Fibroblast of skin of left biceps (primary cell): Measurements from ENCODE around the gene AVEN.

Source experiments
- DNase-seq, 2 experiments: peaks; one replicate each; pipeline ENCODE4 v3.0.0-alpha.2; 2013; ENCODE audit warnings: low read depth in 2 of 2

The AVEN gene

GRCh38 chr15:33985751-33986150, 53.3 kb downstream of the AVEN start:
- no peak for DNase-seq

DNA sequence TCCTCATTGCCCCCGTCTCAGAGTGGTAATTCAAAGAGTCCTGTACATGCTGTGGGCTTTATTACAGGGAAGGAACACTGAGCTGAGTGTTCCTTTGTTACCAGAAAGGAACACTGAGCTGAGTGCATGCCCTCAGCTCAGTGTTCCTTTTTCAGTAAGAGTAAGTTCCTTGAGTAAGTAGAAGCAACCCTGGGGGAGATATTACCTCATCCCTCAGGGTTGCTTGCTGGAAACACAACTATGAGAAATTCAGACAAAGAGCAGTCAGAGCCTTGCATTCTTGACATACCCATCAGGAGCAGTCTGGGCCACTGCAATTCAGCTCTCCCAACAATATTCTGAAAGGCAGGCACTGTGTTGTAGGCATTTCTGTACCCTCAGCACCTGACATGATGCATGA, 53.7 kb downstream of the AVEN start:
- DNase-seq, result peak; percentile 67 to 71

- DNase-seq, result no peak
Measured at GRCh38 chr15:33982516-33982915, 56.5 kb downstream of the AVEN start.

DNA sequence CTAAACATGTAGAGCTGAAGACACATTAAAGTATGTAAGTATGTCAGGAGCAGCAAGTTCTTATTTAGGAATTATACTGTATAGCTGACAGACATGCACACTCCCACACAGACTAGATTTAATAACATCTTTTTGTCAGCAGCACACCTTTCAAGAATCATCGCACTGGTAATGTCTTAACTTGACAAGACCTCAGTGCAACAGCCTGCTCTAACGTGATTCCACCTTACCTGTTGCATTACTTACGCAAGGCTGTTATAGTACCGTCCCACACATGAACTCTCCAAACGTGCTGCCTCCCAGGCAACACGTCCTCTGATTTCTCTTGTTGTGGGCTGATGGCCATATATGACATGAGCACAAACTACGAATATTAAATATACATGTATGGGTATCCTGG, 58.8 kb downstream of the AVEN start:
- no peak for DNase-seq

DNA sequence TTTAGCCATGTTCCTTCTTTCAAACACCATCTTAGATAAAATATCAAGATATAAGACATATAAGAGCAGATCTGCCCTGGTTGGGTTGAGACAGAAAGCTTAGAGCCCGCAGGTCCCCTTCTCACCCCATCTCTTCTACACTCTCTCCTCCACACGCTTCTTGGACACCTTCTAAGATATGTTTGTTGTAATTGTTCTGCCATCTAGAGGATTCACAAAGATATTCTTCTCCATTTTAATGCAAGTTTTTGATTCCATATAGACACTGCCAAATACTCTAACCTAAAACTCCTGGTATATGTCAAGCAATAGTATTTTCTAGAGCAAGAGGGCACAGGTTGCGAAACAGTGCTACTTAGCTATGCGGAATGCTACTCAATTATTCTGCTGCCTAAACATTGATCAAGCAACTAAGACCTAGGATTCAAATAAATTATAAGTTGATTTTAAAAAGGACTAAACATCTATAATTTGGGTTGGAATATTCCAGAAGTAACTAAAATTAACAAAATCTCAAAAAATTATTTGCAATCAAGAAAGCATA, 63.9 kb downstream of the AVEN start:
- no peak for DNase-seq

GRCh38 chr15:33971811-33972210, 67.2 kb downstream of the AVEN start:
- no peak for DNase-seq

GRCh38 chr15:33968821-33969220, 70.2 kb downstream of the AVEN start:
- DNase-seq, result no peak

DNA sequence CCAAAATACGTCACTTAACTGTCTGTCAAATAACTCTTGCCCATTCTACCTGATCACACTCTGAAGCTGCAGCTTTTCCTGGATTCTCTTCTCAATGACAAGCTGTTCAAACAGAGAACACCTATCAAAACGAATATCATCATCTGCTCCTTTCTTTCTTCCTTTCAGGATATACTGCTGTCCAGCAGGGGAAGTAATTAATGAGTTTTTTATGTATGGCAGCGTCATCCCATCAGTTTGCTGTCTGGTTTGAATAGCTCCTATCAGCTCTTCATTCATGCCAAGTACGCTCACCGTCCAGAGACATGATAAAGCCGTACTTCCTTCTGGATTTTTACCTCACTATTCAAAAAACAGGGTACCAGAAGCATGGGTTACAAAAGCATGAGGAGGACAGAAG, 70.8 kb downstream of the AVEN start, which contains the start of gene CHRM5:
TSS of gene CHRM5 (plus strand) at position 274 of the 400 bp plus-strand sequence. CDS start 94,221 bp downstream, outside the sequence.
- DNase-seq, result no peak

GRCh38 chr15:33964665-33965040, 74.4 kb downstream of the AVEN start:
- no peak for DNase-seq

GRCh38 chr15:33963831-33964664, 75.0 kb downstream of the AVEN start:
- DNase-seq, result no peak

DNA sequence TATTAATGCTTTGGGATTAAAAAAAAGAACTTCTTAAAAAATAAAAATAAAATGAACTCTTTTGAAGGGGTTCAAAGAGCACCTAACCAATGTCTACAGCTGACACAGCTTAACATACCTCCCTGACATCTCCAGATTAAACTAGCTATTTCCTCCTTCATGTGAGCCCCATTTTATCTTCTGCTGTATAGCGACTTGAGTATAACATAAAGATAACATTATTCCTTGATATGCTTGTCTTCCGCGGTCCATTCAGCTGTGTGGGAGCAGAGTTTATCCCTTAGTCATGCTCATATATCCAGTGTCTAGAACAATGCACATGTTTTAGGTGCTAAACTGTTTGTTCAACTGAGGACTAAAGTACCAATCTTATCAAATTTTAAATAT, 78.5 kb downstream of the AVEN start:
- no peak for DNase-seq

DNA sequence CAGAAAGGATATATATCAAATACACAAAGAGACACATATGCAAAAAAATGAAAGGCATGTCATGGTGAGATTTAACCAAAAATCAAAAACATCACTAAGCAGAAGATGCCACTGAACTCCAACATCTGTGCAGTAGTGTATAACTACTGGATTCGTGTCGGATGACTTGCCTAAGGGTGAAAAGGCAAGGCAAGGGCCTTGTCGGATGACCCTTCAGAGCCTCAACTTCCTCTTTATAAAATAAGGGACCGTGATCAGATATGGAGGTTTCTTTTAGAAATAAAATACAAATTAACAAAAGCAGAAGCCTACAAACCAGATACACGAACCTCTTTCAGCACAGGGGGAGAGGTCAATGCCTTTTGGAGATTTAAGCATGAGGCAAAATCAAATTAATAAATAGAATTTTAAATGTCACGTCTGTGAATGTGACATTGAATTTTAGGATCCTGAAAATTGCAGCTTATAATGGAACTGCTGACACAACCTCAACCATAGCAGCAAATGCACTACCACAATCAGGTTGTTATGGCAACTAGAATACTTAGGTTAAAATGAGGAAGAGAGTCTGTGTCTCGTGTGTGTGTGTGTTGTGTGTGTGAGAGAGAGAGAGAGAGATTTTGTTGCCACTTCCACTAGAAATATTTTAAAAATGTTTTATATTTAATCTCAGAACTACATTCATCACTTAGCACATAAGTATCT, 79.0 kb downstream of the AVEN start:
- DNase-seq, result no peak

DNA sequence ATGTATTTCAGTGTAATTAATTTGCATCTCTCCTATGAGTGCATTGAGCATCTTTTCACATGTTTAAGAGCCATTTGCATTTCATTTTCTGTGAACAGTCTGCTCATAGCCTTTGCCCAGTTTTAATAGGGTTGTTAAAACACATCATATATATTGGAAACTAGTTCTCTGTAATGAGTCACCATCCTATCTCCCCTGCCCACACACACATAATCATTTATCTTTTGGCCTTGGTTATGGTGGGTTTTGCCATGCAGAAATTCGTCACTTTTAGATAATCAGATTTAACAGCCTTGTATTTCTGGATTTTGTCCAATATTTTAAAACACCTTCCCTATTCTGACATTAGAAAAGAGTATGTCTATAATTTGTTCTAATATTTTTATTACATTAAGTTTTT, 82.6 kb downstream of the AVEN start:
- no peak for DNase-seq

DNA sequence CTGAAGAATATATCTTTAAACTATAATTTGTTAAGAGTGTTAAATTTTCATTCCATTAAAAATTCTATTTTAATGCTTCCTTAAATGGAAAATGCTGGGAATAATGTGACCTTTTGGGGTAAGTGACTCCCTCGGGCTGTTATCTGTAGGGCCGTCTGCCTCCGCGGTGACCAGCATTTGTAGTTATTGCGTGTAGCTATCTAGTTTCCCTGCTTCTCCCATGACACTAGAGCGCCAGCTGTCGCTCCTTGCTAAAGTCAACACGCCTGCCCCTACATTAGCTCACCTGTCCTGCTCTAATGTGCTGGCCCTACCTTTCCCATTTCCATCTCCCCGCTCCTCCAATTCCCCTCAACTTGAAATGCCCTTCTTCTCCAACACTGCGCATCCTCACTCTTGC, 83.1 kb downstream of the AVEN start:
- no peak for DNase-seq

GRCh38 chr15:33946152-33946551, 92.9 kb downstream of the AVEN start:
- DNase-seq, result no peak

DNA sequence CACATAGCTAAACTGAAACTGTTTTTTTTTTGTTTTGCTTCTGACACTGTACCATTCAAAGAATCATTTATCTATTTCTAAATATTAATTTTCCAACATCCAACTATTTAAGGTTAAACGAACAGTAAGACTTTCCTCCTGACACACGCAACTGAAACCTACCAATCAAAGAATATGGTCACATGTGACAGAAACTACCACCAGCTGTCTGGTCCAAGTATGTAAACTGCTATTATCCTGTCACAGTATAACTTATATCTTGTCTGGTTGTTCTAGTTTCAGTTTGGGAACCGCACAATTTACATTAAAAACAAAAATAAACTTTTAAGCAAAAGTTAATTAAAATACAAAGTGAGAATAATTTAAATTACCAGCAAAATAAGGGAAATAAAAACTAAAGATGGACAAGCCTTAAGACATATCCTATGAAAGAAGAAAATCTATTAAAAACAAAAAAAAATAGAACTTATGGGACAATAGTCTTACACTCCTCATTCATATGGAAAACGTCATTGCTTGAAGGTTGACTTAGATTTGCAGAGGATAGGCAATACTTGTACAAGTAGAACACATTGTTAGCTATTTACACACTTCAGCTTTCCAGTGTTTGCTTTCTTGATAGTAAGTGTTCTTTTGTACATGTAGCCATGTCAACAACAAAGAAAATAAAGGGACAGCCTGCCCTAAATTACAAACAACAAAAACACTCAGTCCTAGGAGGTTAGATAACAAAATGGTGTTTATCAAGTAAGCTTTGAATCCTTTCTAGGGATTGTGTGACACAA, 97.5 kb downstream of the AVEN start:
- no peak for DNase-seq

DNA sequence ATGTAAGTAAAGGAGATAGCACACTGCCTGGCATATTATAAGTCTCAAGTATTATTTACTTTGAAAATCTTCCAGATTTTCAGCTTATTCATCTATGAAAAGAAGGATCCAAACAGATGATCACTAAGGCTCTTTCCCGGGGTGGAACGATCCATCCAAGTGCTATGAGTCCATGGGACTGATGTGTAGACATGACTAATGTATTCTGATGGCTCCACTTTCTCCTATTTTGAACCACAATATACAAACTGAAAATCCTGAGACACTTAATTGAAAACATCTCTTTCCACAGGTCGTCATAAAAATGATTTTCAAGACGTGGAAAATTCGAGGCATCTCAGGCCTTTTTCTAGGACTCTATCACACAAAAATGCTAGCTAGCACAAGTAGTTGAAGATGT, 104.1 kb downstream of the AVEN start:
- peak; percentile 69 to 71 for DNase-seq

DNA sequence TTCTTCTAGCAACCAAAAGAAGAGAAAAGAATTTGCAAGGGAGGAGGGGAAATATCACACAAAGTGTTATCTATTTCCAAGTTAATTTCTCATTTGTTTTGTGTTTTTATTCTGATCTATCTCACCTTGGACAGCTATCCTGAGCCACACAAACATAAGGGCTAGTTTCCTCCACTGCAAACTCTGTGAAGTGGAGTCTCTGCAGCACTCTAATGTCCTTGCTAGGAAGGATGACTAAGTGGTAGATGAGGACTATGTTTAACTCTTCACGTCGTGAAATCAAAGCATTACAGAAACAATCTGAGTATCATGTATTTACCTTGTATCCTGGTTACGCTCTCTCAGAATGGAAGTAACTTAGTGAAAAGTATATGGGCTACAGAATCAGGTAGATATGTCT, 104.6 kb downstream of the AVEN start:
- no peak for DNase-seq

DNA sequence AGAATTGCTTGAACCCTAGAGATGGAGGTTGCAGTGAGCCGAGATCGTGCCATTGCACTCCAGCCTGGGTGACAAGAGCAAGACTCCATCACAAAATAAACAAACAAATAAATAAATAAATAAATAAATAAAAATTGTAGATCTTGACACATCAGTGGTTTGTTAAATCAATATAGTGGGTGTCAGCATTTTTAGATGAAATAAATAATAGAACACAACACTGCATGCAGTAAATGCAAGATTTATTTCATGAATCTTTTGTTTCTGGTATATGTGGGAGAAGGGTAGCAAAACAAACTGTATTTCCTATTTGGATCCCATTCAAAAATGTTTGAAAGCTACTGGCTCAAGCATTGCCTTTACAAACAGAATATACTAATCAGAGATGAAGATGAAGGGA, 106.3 kb downstream of the AVEN start:
- DNase-seq, result no peak

GRCh38 chr15:33926260-33926659, 112.7 kb downstream of the AVEN start:
- no peak for DNase-seq

- no peak for DNase-seq
Measured at GRCh38 chr15:33923446-33923845, 115.6 kb downstream of the AVEN start.
